HEK293 (cell line): ENCODE results near the gene PAPSS2.

Experiments used
- CTCF ChIA-PET: fragments of 350-600 bp; formaldehyde crosslinking; extraction: SDS; loops from one replicate; lab custom pipeline; 2021; ENCODE audit warnings: antibody characterized with exemption; lab: Yijun Ruan, JAX
- POLR2A ChIA-PET: fragments of 300-600 bp; formaldehyde crosslinking; extraction: SDS; loops from one replicate; lab custom pipeline; 2020; ENCODE audit warnings: antibody characterized with exemption, inconsistent platforms; lab: Yijun Ruan, JAX
- H3K27ac ChIP-seq: fragments of 200-500 bp; sonication (Bioruptor generic); 2 replicates; pipeline ENCODE4 v1.5.1; 2014; ENCODE audit warnings: low read depth, low read length, control low read depth, inconsistent platforms; ENCODE audit errors: extremely low read depth
- H3K36me3 ChIP-seq, 2 experiments: fragments of 200-500 bp in 1 of 2; sonication (Bioruptor generic) in 1 of 2; 1 replicate in 1 of 2; 2 replicates in 1 of 2; pipeline ENCODE4 v1.5.1; 2014 to 2017; ENCODE audit warnings: inconsistent platforms in 2 of 2, low read length in 2 of 2; ENCODE audit not compliant: control insufficient read depth in 2 of 2, insufficient read depth in 1 of 2
- H3K4me1 ChIP-seq: fragments of 200-500 bp; sonication (Bioruptor generic); 2 replicates; pipeline ENCODE4 v1.5.1; 2014; ENCODE audit warnings: mild to moderate bottlenecking, low read length, inconsistent platforms; ENCODE audit not compliant: control insufficient read depth, insufficient read depth
- H3K4me3 ChIP-seq: 2 replicates; pipeline ENCODE4 v1.5.1; 2011; ENCODE audit warnings: low read depth, mild to moderate bottlenecking, control low read depth, low read length, moderate library complexity
- H3K9me3 ChIP-seq: fragments of 200-500 bp; sonication (Bioruptor generic); 2 replicates; pipeline ENCODE4 v1.5.1; 2014; ENCODE audit warnings: low read depth, low read length, inconsistent platforms; ENCODE audit not compliant: control insufficient read depth, insufficient read depth
- EGR2 ChIP-seq: fragments of 450-650 bp; formaldehyde crosslinking; IDR thresholded peaks from 2 replicates; pipeline ENCODE4 v1.5.1; 2016; ENCODE audit warnings: low read depth, missing biosample characterization, missing genetic modification characterization
- KLF9 ChIP-seq: fragments of 450-650 bp; formaldehyde crosslinking; IDR thresholded peaks from 2 replicates; pipeline ENCODE4 v1.5.1; 2016; ENCODE audit warnings: missing biosample characterization, missing genetic modification characterization, low read depth
- MYNN ChIP-seq: fragments of 450-650 bp; formaldehyde crosslinking; IDR thresholded peaks from 2 replicates; pipeline ENCODE4 v1.5.1; 2016; ENCODE audit warnings: missing biosample characterization, missing genetic modification characterization, borderline replicate concordance
- SCRT1 ChIP-seq: fragments of 450-650 bp; formaldehyde crosslinking; IDR thresholded peaks from 2 replicates; pipeline ENCODE4 v1.5.1; 2016; ENCODE audit warnings: missing biosample characterization, missing genetic modification characterization, borderline replicate concordance
- SP2 ChIP-seq: fragments of 450-650 bp; formaldehyde crosslinking; IDR thresholded peaks from 2 replicates; pipeline ENCODE4 v1.5.1; 2016; ENCODE audit warnings: missing biosample characterization, missing genetic modification characterization
- ZBTB21 ChIP-seq: fragments of 450-650 bp; formaldehyde crosslinking; IDR thresholded peaks from 2 replicates; pipeline ENCODE4 v1.5.1; 2017; ENCODE audit warnings: missing biosample characterization, missing genetic modification characterization
- ZFHX2 ChIP-seq: fragments of 450-650 bp; formaldehyde crosslinking; conservative IDR thresholded peaks from 2 replicates; pipeline ENCODE4 v1.5.1; 2016; ENCODE audit warnings: missing biosample characterization, missing genetic modification characterization
- ZFP69B ChIP-seq: fragments of 450-650 bp; formaldehyde crosslinking; IDR thresholded peaks from 2 replicates; pipeline ENCODE4 v1.5.1; 2016; ENCODE audit warnings: missing biosample characterization, missing genetic modification characterization
- ZIC2 ChIP-seq: fragments of 450-650 bp; formaldehyde crosslinking; IDR thresholded peaks from 2 replicates; pipeline ENCODE4 v1.5.1; 2016; ENCODE audit warnings: missing biosample characterization, missing genetic modification characterization
- ZNF157 ChIP-seq: fragments of 450-650 bp; formaldehyde crosslinking; IDR thresholded peaks from 2 replicates; pipeline ENCODE4 v1.5.1; 2016; ENCODE audit warnings: missing biosample characterization, missing genetic modification characterization
- ZNF174 ChIP-seq: fragments of 450-650 bp; formaldehyde crosslinking; IDR thresholded peaks from 2 replicates; pipeline ENCODE4 v1.5.0; 2017; ENCODE audit warnings: missing biosample characterization, mild to moderate bottlenecking, missing genetic modification characterization
- ZNF510 ChIP-seq: fragments of 450-650 bp; formaldehyde crosslinking; IDR thresholded peaks from 2 replicates; pipeline ENCODE4 v1.5.1; 2018; ENCODE audit warnings: mild to moderate bottlenecking, missing genetic modification characterization, missing biosample characterization; ENCODE audit not compliant: insufficient replicate concordance
- ZNF558 ChIP-seq: fragments of 450-650 bp; formaldehyde crosslinking; IDR thresholded peaks from 2 replicates; pipeline ENCODE4 v1.5.1; 2016; ENCODE audit warnings: missing biosample characterization, missing genetic modification characterization
- ZNF560 ChIP-seq: fragments of 450-650 bp; formaldehyde crosslinking; IDR thresholded peaks from 2 replicates; pipeline ENCODE4 v1.5.1; 2017; ENCODE audit warnings: missing biosample characterization, missing genetic modification characterization, borderline replicate concordance
- ZNF585B ChIP-seq: fragments of 450-650 bp; formaldehyde crosslinking; IDR thresholded peaks from 2 replicates; pipeline ENCODE4 v1.5.1; 2016; ENCODE audit warnings: missing biosample characterization, missing genetic modification characterization
- ZNF624 ChIP-seq: fragments of 450-650 bp; formaldehyde crosslinking; IDR thresholded peaks from 2 replicates; pipeline ENCODE4 v1.5.1; 2017; ENCODE audit warnings: missing biosample characterization, missing genetic modification characterization
- TF ChIP-seq, protein P1 (sequence below): fragments of 450-650 bp; formaldehyde crosslinking; IDR thresholded peaks from 2 replicates; pipeline ENCODE4 v1.5.1; 2016; ENCODE audit warnings: missing biosample characterization, missing genetic modification characterization
- TF ChIP-seq, protein P2 (sequence below): fragments of 450-650 bp; formaldehyde crosslinking; IDR thresholded peaks from 2 replicates; pipeline ENCODE4 v1.5.1; 2016; ENCODE audit warnings: missing biosample characterization, missing genetic modification characterization
- TF ChIP-seq, protein P3 (sequence below): fragments of 450-650 bp; formaldehyde crosslinking; IDR thresholded peaks from 2 replicates; pipeline ENCODE4 v1.5.1; 2017; ENCODE audit warnings: missing biosample characterization, missing genetic modification characterization
- TF ChIP-seq, protein P4 (sequence below): fragments of 450-650 bp; formaldehyde crosslinking; IDR thresholded peaks from 2 replicates; pipeline ENCODE4 v1.5.1; 2016; ENCODE audit warnings: missing biosample characterization, missing genetic modification characterization
- TF ChIP-seq, protein P5 (sequence below): fragments of 450-650 bp; formaldehyde crosslinking; IDR thresholded peaks from 2 replicates; pipeline ENCODE4 v1.5.1; 2016; ENCODE audit warnings: missing biosample characterization, missing genetic modification characterization

PAPSS2 gene

DNA sequence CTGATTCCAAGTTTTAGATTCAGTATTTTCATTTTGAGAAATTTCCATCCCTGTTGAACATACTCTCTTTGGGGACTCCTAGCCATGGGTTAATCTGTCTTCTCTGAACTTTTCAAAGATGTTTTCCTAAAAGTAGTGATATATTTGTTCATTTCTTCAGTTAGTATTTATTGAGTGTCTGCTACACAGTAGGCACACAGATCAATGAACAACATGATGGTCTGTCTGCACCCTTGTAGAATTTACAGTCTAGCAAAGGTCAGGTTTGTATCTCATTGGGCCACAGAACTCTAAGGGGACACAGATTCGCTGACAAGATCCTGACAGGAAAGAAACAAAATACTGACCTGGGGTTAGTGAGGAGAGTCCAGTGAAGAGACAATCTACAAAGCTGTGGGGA lies 42.2 kb upstream of the PAPSS2 start:
- Histone ChIP-seq H3K9me3 (no peaks in the 10 kb centered on the region), H3K36me3 (no peaks in the 10 kb centered on the region), H3K4me1 (no peaks in the 10 kb centered on the region), H3K4me3 (no peak overlapping the region), H3K27ac (no peak overlapping the region)
- CTCF ChIA-PET = no interaction called here
- POLR2A ChIA-PET = no interaction called here
- TF ChIP-seq ZNF510 = no peak
- TF ChIP-seq, protein P1, sequence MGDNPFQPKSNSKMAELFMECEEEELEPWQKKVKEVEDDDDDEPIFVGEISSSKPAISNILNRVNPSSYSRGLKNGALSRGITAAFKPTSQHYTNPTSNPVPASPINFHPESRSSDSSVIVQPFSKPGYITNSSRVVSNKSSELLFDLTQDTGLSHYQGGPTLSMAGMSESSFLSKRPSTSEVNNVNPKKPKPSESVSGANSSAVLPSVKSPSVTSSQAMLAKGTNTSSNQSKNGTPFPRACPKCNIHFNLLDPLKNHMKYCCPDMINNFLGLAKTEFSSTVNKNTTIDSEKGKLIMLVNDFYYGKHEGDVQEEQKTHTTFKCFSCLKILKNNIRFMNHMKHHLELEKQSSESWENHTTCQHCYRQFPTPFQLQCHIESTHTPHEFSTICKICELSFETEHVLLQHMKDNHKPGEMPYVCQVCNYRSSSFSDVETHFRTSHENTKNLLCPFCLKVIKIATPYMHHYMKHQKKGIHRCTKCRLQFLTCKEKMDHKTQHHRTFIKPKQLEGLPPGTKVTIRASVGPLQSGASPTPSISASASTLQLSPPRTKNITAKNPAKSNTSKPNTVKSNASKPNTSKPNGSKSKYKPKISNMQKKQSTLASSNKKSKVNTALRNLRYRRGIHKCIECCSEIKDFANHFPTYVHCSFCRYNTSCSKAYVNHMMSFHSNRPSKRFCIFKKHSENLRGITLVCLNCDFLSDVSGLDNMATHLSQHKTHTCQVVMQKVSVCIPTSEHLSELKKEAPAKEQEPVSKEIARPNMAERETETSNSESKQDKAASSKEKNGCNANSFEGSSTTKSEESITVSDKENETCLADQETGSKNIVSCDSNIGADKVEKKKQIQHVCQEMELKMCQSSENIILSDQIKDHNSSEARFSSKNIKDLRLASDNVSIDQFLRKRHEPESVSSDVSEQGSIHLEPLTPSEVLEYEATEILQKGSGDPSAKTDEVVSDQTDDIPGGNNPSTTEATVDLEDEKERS (tag by site-specific recombination) = no peak
- no peak for TF ChIP-seq ZNF558 (tag by site-specific recombination)
- TF ChIP-seq ZNF174 (tag by site-specific recombination) = no peak
- no peak for TF ChIP-seq KLF9
- TF ChIP-seq, protein P2, sequence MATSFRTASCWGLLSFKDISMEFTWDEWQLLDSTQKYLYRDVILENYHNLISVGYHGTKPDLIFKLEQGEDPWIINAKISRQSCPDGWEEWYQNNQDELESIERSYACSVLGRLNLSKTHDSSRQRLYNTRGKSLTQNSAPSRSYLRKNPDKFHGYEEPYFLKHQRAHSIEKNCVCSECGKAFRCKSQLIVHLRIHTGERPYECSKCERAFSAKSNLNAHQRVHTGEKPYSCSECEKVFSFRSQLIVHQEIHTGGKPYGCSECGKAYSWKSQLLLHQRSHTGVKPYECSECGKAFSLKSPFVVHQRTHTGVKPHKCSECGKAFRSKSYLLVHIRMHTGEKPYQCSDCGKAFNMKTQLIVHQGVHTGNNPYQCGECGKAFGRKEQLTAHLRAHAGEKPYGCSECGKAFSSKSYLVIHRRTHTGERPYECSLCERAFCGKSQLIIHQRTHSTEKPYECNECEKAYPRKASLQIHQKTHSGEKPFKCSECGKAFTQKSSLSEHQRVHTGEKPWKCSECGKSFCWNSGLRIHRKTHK (tag by site-specific recombination) = no peak
- TF ChIP-seq, protein P3, sequence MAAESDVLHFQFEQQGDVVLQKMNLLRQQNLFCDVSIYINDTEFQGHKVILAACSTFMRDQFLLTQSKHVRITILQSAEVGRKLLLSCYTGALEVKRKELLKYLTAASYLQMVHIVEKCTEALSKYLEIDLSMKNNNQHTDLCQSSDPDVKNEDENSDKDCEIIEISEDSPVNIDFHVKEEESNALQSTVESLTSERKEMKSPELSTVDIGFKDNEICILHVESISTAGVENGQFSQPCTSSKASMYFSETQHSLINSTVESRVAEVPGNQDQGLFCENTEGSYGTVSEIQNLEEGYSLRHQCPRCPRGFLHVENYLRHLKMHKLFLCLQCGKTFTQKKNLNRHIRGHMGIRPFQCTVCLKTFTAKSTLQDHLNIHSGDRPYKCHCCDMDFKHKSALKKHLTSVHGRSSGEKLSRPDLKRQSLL (tag by site-specific recombination) = no peak
- TF ChIP-seq ZNF560 (tag by site-specific recombination) = no peak

DNA sequence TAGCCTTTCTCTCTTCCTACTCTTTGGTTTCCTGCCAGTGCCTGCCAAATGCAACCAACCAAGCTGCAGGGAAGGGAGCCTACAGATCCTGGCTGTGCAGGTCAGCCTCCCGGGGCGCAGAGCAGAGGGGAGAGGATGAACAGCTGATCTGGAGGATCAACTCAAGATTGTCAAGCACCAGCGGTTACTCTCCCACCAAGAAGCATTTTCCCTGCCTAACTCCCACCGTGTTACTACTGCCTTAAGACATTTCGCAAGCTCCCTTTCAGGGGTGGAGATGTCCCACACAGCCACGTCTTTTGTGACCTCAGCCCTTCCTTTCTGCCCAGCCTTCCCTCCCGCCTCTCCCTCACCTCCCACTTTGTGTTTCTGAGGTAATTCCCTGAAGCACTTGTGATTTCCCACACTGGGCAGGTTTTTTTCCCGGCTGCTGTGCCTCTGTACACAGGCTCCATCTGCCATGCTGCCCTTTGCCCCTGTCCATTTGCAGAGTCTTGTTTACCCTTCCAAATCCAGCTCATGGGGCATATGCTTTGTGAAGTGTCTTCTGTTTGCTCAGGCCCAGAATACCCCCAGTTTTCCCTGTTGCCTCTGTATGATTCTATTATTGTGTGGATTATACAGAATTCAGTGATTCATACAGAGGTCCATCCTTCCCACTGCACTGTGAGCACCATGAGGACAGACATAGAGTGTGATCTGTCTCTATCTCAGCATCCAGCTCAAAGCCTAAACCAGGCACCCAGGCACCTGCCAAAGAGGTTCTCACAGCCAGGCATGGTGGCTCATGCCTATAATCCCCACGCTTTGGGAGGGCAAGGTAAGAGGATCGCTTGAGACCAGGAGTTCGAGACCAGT lies 40.9 kb upstream of the PAPSS2 start:
- Histone ChIP-seq H3K4me3 (no peak overlapping the region), H3K9me3 (no peaks in the 10 kb centered on the region), H3K27ac (no peak overlapping the region)
- CTCF ChIA-PET = no interaction called here
- no peak for TF ChIP-seq ZFP69B (tag by site-specific recombination)
- no peak for TF ChIP-seq SP2 (tag by site-specific recombination)
- TF ChIP-seq MYNN (tag by site-specific recombination) = no peak
- peak; percentile 63 for TF ChIP-seq ZIC2 (tag by site-specific recombination)
- no peak for TF ChIP-seq ZBTB21
- TF ChIP-seq, protein P4, sequence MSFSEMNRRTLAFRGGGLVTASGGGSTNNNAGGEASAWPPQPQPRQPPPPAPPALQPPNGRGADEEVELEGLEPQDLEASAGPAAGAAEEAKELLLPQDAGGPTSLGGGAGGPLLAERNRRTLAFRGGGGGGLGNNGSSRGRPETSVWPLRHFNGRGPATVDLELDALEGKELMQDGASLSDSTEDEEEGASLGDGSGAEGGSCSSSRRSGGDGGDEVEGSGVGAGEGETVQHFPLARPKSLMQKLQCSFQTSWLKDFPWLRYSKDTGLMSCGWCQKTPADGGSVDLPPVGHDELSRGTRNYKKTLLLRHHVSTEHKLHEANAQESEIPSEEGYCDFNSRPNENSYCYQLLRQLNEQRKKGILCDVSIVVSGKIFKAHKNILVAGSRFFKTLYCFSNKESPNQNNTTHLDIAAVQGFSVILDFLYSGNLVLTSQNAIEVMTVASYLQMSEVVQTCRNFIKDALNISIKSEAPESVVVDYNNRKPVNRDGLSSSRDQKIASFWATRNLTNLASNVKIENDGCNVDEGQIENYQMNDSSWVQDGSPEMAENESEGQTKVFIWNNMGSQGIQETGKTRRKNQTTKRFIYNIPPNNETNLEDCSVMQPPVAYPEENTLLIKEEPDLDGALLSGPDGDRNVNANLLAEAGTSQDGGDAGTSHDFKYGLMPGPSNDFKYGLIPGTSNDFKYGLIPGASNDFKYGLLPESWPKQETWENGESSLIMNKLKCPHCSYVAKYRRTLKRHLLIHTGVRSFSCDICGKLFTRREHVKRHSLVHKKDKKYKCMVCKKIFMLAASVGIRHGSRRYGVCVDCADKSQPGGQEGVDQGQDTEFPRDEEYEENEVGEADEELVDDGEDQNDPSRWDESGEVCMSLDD (tag by site-specific recombination) = no peak
- no peak for TF ChIP-seq ZNF585B
- TF ChIP-seq ZNF624 = no peak
- TF ChIP-seq ZNF157 (tag by site-specific recombination) = no peak
- TF ChIP-seq EGR2 = peak; percentile 93
- TF ChIP-seq SCRT1 (tag by site-specific recombination) = no peak
- TF ChIP-seq, protein P5, sequence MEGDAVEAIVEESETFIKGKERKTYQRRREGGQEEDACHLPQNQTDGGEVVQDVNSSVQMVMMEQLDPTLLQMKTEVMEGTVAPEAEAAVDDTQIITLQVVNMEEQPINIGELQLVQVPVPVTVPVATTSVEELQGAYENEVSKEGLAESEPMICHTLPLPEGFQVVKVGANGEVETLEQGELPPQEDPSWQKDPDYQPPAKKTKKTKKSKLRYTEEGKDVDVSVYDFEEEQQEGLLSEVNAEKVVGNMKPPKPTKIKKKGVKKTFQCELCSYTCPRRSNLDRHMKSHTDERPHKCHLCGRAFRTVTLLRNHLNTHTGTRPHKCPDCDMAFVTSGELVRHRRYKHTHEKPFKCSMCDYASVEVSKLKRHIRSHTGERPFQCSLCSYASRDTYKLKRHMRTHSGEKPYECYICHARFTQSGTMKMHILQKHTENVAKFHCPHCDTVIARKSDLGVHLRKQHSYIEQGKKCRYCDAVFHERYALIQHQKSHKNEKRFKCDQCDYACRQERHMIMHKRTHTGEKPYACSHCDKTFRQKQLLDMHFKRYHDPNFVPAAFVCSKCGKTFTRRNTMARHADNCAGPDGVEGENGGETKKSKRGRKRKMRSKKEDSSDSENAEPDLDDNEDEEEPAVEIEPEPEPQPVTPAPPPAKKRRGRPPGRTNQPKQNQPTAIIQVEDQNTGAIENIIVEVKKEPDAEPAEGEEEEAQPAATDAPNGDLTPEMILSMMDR (tag by site-specific recombination) = no peak
- TF ChIP-seq ZFHX2 (tag by site-specific recombination) = peak; percentile 84
- TF ChIP-seq, all 188 proteins: peak for 3
- Histone ChIP-seq H3K36me3 (no peaks in the 10 kb centered on the region), H3K4me1 (no peaks in the 10 kb centered on the region)
- POLR2A ChIA-PET = no interaction called here
